ENCODE data around the gene TMPRSS11B.
"Not testable (repeated sequence)": the region's sequence is repeated elsewhere in the genome, so short reads cannot be mapped to it uniquely, and the experiment has no call there.

TMPRSS11B gene

GRCh38 chr4:68228568-68228967 is 16.9 kb downstream of the TMPRSS11B start:
- in situ Hi-C loops (cut with HindIII; ENCODE audit: low sequenced_read_pairs): no loop called here

- in situ Hi-C loops (cut with HindIII; ENCODE audit: low sequenced_read_pairs): no loop called here
These were observed 27.4 kb downstream of the TMPRSS11B start for GRCh38 chr4:68218044-68218443.

- in situ Hi-C loops (cut with HindIII; ENCODE audit: low sequenced_read_pairs): no loop called here
These were observed 29.0 kb downstream of the TMPRSS11B start for GRCh38 chr4:68216501-68216900.

GRCh38 chr4:68209003-68209402 is 36.5 kb downstream of the TMPRSS11B start:
- in situ Hi-C loops (cut with HindIII; ENCODE audit: low sequenced_read_pairs): no loop called here

GRCh38 chr4:68194305-68194704 is 51.2 kb downstream of the TMPRSS11B start:
- in situ Hi-C loops (cut with HindIII; ENCODE audit: low sequenced_read_pairs): not testable (repeated sequence)

- in situ Hi-C loops (cut with HindIII; ENCODE audit: low sequenced_read_pairs): no loop called here
These were observed 52.3 kb downstream of the TMPRSS11B start for GRCh38 chr4:68193194-68193593.

- in situ Hi-C loops (cut with HindIII; ENCODE audit: low sequenced_read_pairs): no loop called here
These were observed 58.3 kb downstream of the TMPRSS11B start for GRCh38 chr4:68187145-68187544.

- in situ Hi-C loops (cut with HindIII; ENCODE audit: low sequenced_read_pairs): no loop called here
These were observed 60.6 kb downstream of the TMPRSS11B start for GRCh38 chr4:68184923-68185322.

GRCh38 chr4:68183417-68183816 is 62.1 kb downstream of the TMPRSS11B start:
- in situ Hi-C loops (cut with HindIII; ENCODE audit: low sequenced_read_pairs): no loop called here

- in situ Hi-C loops (cut with HindIII; ENCODE audit: low sequenced_read_pairs): no loop called here
These were observed 63.1 kb downstream of the TMPRSS11B start for GRCh38 chr4:68182382-68182820.

- in situ Hi-C loops (cut with HindIII; ENCODE audit: low sequenced_read_pairs): no loop called here
These were observed 64.5 kb downstream of the TMPRSS11B start for GRCh38 chr4:68180849-68181526.

- in situ Hi-C loops (cut with HindIII; ENCODE audit: low sequenced_read_pairs): no loop called here
These were observed 68.6 kb downstream of the TMPRSS11B start for GRCh38 chr4:68176904-68177303.

All from DLD1 (cell line).